PC-3 (cell line): Measurements from ENCODE around the gene CD164L2. TPM values are rescaled to one million over a fixed set of nuclear protein-coding genes. Genes with fewer than 3 reads are reported as not detected.

Source experiments
- ATAC-seq: fragments of 200-7000 bp; cut with Tn5 transposase; 2 replicates; pipeline ENCODE4 v1.9.1; 2020; ENCODE audit warnings: mild to moderate bottlenecking, moderate library complexity
- BruUV-seq: library from RNA; stranded (reverse); fragments of 400-500 nt; replicated peaks from 2 replicates; lab custom pipeline; 2021; lab: Mats Ljungman, UMichigan
- CTCF ChIA-PET: fragments of 300-600 bp; sonication (Branson Sonifier 250); formaldehyde crosslinking; loops from one replicate; lab custom pipeline; 2022; ENCODE audit warnings: antibody characterized with exemption; lab: Charles Lee
- POLR2A ChIA-PET: fragments of 300-600 bp; sonication (Branson Sonifier 250); formaldehyde crosslinking; loops from one replicate; lab custom pipeline; 2022; ENCODE audit warnings: antibody characterized with exemption; ENCODE audit not compliant: unreplicated experiment; lab: Charles Lee
- DNase-seq: peaks from one replicate; pipeline ENCODE4 v3.0.0-alpha.2; 2015
- H2AFZ ChIP-seq: fragments of 300-600 bp; sonication (generic); 2 replicates; pipeline ENCODE4 v1.6.0; 2016; ENCODE audit warnings: antibody characterized with exemption, low read length
- H3F3A ChIP-seq: fragments of 300-600 bp; sonication (generic); one replicate; pipeline ENCODE4 v1.6.0; 2017; ENCODE audit warnings: antibody characterized with exemption, low read length, control low read depth, mild to moderate bottlenecking; ENCODE audit not compliant: unreplicated experiment
- H3K27ac ChIP-seq: fragments of 300-600 bp; sonication (generic); 2 replicates; pipeline ENCODE4 v1.5.1; 2016; ENCODE audit warnings: mild to moderate bottlenecking, low read length
- H3K27me3 ChIP-seq: fragments of 300-600 bp; sonication (generic); 2 replicates; pipeline ENCODE4 v1.6.1; 2016; ENCODE audit warnings: low read length, mixed read lengths
- H3K36me3 ChIP-seq: fragments of 300-600 bp; sonication (generic); 2 replicates; pipeline ENCODE4 v1.6.1; 2016; ENCODE audit warnings: low read depth, mixed run types, low read length, mixed read lengths
- H3K4me1 ChIP-seq: fragments of 300-600 bp; sonication (generic); 2 replicates; pipeline ENCODE4 v1.5.1; 2016; ENCODE audit warnings: low read length; ENCODE audit not compliant: insufficient read depth
- H3K4me2 ChIP-seq: fragments of 300-600 bp; sonication (generic); 2 replicates; pipeline ENCODE4 v1.6.0; 2016; ENCODE audit warnings: low read length
- H3K4me3 ChIP-seq: fragments of 300-600 bp; sonication (generic); 2 replicates; pipeline ENCODE4 v1.5.1; 2016; ENCODE audit warnings: mild to moderate bottlenecking, low read length, mixed read lengths
- H3K79me2 ChIP-seq: fragments of 300-600 bp; sonication (generic); 2 replicates; pipeline ENCODE4 v1.6.1; 2017; ENCODE audit warnings: low read length, mixed read lengths
- H3K9ac ChIP-seq: fragments of 300-600 bp; sonication (generic); 2 replicates; pipeline ENCODE4 v1.6.0; 2016; ENCODE audit warnings: mild to moderate bottlenecking, low read length
- H3K9me2 ChIP-seq: fragments of 300-600 bp; sonication (generic); replicated peaks from 2 replicates; pipeline ENCODE4 v1.6.1; 2016; ENCODE audit warnings: mixed run types, low read length, mixed read lengths
- H3K9me3 ChIP-seq: fragments of 300-600 bp; sonication (generic); 2 replicates; pipeline ENCODE4 v1.6.1; 2016; ENCODE audit warnings: low read length, mixed read lengths
- H4K20me1 ChIP-seq: fragments of 300-600 bp; sonication (generic); 2 replicates; pipeline ENCODE4 v1.6.1; 2016; ENCODE audit warnings: low read length, mixed read lengths
- EZH2 ChIP-seq: fragments of 300-600 bp; sonication (generic); IDR thresholded peaks from one replicate; pipeline ENCODE4 v1.6.1; 2017; ENCODE audit warnings: antibody characterized with exemption, mild to moderate bottlenecking, low read length; ENCODE audit not compliant: unreplicated experiment
- EZH2phosphoT487 ChIP-seq: fragments of 300-600 bp; sonication (generic); IDR thresholded peaks from 2 replicates; pipeline ENCODE4 v1.6.1; 2018; ENCODE audit warnings: mild to moderate bottlenecking, antibody characterized with exemption, low read length, borderline replicate concordance
- intact Hi-C: fragments of 100-400 bp; cut with micrococcal nuclease; formaldehyde crosslinking; loops from 2 replicates; pipeline ENCODE4 v1.9.0; 2023
- total RNA-seq: library from RNA; depleted of rRNA; stranded (reverse); fragments of >200 nt; gene quantifications from 2 replicates; pipeline ENCODE4 v1.2.3, GENCODE V29; 2014
- TF ChIP-seq, protein P1 (sequence below): fragments of 300-600 bp; sonication (generic); conservative IDR thresholded peaks from 2 replicates; pipeline ENCODE4 v1.5.1; 2017; ENCODE audit warnings: antibody characterized with exemption, low read depth, mild to moderate bottlenecking, low read length

CD164L2 gene
- total RNA-seq, 1 experiment from 2014 or later = 0.47 TPM

DNA sequence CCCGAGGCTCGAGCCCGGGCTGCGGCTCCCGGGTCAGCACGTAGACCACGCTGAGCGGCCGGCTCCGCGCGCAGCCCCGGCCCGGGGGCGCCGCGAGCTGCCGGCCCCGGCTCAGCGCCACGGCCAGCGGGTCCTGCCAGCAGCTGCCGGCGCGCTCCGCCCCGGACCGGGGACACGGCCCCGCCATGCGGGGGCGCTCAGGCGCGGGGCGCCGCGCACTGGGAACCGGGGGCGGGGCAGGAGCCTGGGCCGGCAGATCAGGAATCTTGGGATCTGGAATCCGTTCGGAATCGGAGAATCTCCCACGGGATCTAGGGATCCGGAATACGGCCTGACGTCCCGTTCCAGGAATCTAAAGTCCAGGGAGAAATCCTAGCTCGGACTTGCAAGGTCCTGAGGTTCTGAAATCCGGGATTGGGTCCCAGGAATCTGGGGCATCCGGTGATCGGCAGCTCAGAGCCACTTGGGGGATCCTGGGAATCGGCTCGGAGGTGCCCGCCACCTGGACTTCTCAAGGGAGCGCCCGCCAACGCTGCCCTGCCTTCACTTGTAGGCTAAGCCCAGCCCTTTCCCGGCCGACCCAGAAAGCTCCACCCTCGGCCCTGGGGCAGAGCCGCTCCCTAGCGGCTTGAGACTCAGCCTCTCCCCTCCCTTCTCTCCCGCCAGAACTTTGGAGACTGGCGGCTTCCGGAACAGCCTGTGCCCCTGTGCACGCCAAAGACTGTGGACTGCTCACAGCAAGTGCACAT is 16.5 kb downstream of the CD164L2 start, which contains the start of gene MAP3K6:
TSS of gene MAP3K6 (minus strand) at position 551 of the 749 bp plus-strand sequence. CDS start at position 187, 364 bp downstream.
- peak; percentile 85 for DNase-seq
- intact Hi-C loops = loop anchor here (2.0 kb wide), 1 partner anchor 44 kb away; the partner anchor contains the start of gene TMEM222
- Histone ChIP-seq H3K9ac (peak within 1 kb of the TSS; percentile 93), H3K27me3 (no peaks in the 10 kb centered on the region), H3K4me3 (peak within 1 kb of the TSS; percentile 89), H3K36me3 (no peaks in the 10 kb centered on the region), H3F3A (no peaks in the 10 kb centered on the region), H3K4me2 (peak within 1 kb of the TSS; percentile 100), H3K9me3 (no peaks in the 10 kb centered on the region), H3K4me1 (peaks cover 13% of the 10 kb centered on the region), H3K27ac (peak within 1 kb of the TSS; percentile 76), H3K9me2 (no peaks in the 10 kb centered on the region), H2AFZ (peak within 1 kb of the TSS; percentile 99), H3K79me2 (peaks cover 10% of the 10 kb centered on the region), H4K20me1 (no peaks in the 10 kb centered on the region)
- CTCF ChIA-PET = interaction anchor here (0.5 to 2.5 kb wide), 6 partner anchors 8 to 67 kb away, joined by 3 to 12 read pairs (median 5); partner anchors contain the start of gene SYTL1
- TF ChIP-seq EZH2 = no peak
- TF ChIP-seq, protein P1, sequence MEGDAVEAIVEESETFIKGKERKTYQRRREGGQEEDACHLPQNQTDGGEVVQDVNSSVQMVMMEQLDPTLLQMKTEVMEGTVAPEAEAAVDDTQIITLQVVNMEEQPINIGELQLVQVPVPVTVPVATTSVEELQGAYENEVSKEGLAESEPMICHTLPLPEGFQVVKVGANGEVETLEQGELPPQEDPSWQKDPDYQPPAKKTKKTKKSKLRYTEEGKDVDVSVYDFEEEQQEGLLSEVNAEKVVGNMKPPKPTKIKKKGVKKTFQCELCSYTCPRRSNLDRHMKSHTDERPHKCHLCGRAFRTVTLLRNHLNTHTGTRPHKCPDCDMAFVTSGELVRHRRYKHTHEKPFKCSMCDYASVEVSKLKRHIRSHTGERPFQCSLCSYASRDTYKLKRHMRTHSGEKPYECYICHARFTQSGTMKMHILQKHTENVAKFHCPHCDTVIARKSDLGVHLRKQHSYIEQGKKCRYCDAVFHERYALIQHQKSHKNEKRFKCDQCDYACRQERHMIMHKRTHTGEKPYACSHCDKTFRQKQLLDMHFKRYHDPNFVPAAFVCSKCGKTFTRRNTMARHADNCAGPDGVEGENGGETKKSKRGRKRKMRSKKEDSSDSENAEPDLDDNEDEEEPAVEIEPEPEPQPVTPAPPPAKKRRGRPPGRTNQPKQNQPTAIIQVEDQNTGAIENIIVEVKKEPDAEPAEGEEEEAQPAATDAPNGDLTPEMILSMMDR = peak; percentile 47
- ATAC-seq = peak; percentile 76
- TSS peak; percentile 70 for BruUV-seq
- POLR2A ChIA-PET = interaction anchor here (0.6 kb wide), 3 partner anchors 18 to 464 kb away, joined by 3 to 11 read pairs (median 4); partner anchors contain the start of gene PPP1R8

- H3K27me3 ChIP-seq = no peaks in the 10 kb centered on the region
- peak; percentile 67 for DNase-seq
- peak; percentile 62 for ATAC-seq
- peaks cover 10% of the 10 kb centered on the region for H3K79me2 ChIP-seq
- H4K20me1 ChIP-seq = no peaks in the 10 kb centered on the region
- H2AFZ ChIP-seq = peak overlapping the region; percentile 90
- ChIA-PET POLR2A (interaction anchor here (0.6 kb wide), 2 partner anchors 24 to 39 kb away, joined by 3 to 21 read pairs; no protein-coding TSS in a partner anchor), CTCF (interaction anchor here (0.5 to 2.5 kb wide), 7 partner anchors 8 to 399 kb away, joined by 4 to 16 read pairs (median 9); partner anchors contain the start of gene SYTL1)
- H3K9me2 ChIP-seq = no peaks in the 10 kb centered on the region
- peak overlapping the region; percentile 97 for H3K4me2 ChIP-seq
- peak overlapping the region; percentile 55 for H3K27ac ChIP-seq
- no TSS peak for BruUV-seq
- intact Hi-C loops = loop anchor here (2.0 kb wide), 1 partner anchor 43 kb away; the partner anchor contains the start of gene TMEM222
- peaks cover 13% of the 10 kb centered on the region for H3K4me1 ChIP-seq
- TF ChIP-seq, protein P1 = no peak
- TF ChIP-seq EZH2 (no peak), EZH2phosphoT487 (no peak)
- no peaks in the 10 kb centered on the region for H3K36me3 ChIP-seq
- H3K9ac ChIP-seq = peak overlapping the region; percentile 93
- peak overlapping the region; percentile 89 for H3K4me3 ChIP-seq
- no peaks in the 10 kb centered on the region for H3K9me3 ChIP-seq
- H3F3A ChIP-seq = no peaks in the 10 kb centered on the region
Measured at GRCh38 chr1:27366113-27366410, 17.1 kb downstream of the CD164L2 start.
